SW480 (cell line): ENCODE measurements around the gene PLSCR2.
"Not testable (repeated sequence)": the region's sequence is repeated elsewhere in the genome, so short reads cannot be mapped to it uniquely, and the experiment has no call there.

Experiments
- DNase-seq: peaks from one replicate; pipeline ENCODE4 v3.0.0-alpha.2; 2016; ENCODE audit warnings: low spot score

The PLSCR2 gene, protein sequence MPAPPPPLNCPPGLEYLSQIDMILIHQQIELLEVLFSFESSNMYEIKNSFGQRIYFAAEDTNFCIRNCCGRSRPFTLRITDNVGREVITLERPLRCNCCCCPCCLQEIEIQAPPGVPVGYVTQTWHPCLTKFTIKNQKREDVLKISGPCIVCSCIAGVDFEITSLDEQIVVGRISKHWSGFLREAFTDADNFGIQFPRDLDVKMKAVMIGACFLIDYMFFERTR

DNA sequence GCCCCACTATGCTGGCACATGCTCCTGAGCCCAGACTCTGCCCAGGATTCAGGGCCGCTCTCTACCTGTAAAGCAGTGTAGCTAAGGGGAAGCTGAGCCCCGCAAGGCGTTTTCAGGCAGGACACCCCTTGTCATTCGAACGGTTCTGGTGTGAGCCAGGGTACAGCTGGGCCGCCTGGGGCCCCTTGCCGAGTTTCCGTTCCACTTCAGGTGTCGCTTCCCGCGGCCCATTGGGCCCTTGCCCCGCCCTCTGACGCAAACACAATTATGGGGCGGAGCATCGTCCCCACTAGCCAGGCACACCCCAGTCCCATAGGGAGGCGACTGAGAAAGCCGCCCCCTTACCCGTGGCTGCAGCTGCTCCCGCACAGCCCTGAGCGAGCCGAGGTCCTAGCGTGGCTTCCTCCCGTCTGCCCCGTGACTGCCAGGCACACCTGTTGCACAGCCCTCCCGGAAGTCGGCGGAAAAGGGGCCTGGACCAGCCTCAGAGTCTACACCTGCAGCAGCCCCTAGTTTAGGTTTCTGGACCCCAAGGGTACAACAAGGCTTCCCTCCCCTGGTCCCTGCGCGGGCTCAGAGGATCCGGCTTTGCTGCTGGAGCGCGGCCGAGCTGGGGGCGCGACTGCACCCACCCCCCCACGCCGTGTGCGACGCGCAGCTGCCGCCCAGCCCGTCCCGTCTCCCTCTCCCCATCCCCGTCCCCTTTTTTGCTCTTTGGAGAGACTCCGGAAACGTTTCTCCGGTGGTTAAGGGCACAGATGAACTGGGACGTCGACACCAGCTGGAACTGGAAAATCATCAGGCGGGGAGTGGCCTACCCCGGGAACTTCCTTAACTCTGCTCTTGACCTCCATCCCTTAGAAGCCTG is at the start of gene PLSCR2:
Gene PLSCR2 (minus strand): TSS at position 412 of the 868 bp plus-strand sequence. CDS start 9,657 bp downstream, outside the sequence.
- no peak for DNase-seq

DNA sequence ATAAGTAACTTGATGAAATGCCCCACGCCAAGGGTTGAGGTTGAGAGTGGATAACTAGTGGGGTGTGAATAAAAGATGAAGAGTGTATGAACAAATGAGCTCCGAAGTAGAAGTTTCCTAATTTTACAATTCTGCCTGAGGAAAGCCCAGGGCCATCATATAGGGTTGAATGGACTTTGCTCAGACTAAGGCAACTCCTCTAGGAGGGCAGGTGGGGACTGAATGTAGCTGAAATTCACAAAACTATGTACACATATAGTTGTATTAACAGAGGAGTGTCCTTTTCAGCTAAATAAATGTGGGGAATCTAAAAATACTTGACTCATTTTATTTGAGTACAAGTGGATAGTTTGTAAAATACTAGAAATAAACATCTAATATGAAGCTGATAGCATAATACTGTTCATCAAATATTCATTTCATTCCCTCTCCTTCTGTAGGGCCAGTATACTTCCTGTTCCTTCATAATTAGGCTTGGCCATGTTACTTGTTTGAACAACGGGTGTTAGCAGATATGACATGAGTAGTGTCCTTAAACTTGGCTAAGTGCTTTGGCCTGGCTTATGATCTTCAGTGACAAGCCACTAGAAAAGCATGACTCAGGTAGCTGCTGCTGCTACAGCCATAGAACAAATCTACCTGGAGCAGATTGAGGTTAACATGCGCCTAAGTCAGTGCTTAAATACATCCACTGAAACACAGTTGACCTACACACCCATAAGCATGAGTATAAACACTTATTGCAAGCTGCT is 48.5 kb upstream of the PLSCR2 start:
- no peak for DNase-seq

DNA sequence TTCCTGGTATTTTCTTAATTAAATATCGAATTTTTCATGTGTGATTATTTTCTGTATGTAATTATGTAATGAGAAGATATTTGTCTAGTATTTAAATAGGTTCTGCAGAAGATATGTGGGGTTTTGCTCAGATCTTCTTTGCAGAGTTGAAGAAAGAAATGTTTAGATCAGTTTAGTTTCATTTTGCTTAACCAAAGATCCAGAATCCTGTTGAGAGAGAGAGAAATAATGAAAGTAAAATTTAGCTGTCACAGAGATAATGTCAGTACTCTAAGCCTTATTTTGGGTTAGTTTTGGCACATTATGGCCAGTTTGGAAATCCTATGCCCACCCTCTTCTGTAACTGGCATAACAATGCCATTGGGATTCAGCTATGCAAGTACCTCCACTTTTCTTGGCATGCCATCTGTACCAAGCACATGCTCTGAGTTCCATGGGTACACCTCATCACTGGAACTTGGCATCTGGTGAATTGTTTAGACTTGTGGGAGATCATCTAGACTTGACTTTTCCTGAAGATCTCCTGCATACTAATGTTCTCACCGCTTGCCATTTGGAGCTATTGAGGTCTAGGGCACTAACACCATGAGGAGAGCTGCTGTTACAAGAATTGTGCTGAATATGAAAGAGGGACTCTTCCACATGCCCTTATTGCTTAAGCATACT is 44.2 kb upstream of the PLSCR2 start:
- no peak for DNase-seq

DNA sequence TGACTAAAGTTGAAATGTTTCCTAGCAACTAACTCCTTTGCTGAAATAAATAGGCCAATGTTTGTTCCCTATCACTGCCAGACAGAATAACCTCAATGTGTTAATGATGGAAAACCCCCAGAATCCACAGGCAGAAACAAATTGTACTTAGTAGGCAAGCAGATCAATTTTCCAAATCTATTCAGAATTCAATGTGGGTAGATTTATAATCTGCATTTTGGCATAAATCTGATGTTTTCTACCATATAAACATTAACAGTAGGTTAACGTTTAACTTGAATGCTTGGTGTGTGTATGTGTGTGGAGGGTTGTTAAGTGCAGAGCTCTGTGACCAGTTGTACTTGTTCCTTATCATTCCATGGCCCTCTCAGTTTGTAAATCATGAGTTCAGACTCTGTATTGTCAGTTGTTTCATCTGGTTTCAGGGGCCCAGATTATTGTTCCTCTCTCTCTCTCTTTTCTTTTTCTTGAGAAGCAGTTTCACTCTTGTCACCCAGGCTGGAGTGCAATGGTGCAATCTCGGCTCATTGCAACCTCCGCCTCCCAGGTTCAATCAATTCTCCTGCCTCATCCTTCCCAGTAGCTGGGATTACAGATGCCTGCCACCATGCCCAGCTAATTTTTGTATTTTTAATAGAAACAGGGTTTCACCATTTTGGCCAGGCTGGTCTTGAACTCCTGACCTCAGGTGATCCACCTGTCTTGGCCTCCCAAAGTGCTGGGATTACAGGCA is 42.2 kb upstream of the PLSCR2 start:
- no peak for DNase-seq

DNA sequence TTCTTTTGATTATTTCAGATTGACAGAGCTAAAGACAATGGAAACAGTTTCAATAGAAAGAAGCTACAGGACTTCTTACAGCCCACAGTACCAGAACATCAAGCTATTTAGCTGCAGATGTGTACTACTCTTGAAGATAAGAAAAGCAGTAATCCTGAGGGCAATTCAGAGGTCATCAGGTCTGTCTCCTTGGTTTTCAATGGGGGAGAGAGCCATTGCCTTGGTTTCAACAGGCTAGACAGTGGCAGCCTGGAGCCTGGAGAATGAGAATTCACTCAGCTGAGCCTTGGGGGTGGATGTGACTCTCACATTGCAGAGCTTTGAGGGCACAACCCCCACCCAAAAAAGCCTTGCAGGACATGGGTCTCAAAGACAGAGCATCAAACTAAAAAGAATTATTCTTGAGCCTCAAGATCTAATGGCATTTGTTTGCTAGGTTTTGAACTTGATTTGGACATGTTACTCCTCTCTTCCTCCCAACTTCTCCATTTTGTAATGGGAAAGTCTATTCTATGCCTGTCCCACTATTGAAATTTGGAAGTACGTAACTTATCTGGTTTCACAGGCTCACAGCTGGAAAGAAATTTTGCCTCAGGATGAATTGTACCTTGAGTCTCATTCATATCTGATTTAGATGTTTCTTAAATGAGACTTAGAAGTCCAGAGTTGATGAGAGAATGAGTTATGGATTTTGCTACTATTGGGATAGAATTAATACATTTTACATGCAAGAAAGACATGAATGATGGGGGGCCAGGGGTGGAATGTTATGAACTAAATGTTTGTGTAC is 38.2 kb upstream of the PLSCR2 start:
- no peak for DNase-seq

DNA sequence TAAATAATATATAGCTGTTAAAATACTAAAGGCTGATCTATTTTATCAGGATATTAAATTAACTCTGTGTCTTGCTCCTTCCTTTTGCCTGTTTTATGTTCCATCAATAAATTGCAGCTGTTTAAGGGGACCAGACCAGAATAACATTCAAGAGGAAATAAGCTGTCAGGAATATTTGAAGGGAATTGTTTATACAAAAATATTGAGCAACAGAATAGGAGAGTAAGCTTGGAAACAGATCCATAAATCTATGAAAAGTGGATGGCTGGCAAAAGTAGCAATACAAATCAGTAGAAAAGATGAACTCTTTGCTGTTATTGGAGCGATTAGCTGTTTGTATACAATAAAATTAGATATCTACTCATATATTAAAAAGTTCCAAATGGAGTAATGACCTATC is 36.2 kb upstream of the PLSCR2 start:
- no peak for DNase-seq

DNA sequence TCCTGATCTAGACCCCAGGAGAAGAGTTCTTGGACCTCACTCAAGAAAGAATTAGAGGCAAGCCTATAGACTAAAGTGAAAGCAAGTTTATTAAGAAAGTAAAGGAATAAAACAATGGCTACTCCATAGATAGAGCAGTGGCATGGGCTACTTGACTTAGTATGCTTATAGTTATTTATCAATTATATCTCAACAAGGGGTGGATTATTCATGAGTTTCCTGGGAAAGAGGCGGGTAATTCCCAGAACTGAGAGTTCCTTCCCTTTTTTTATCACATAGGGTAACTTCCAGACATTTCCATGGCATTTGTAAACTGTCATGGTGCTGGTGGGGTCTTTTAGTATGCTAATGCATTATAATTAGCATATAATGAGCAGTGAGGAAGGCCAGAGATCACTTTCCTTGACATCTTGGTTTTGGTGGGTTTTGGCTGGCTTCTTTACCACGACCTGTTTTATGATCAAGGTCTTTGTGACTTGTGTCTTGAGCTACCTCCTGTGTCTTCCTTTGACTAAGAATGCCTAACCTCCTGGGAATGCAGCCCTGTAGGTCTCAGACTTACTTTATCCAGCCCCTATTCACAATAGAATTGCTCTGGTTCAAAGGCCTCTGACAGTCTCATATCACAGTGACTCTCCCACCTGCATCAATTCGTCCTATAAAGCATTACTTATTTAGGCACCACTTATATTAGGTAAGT is 35.3 kb upstream of the PLSCR2 start:
- DNase-seq: no peak

DNA sequence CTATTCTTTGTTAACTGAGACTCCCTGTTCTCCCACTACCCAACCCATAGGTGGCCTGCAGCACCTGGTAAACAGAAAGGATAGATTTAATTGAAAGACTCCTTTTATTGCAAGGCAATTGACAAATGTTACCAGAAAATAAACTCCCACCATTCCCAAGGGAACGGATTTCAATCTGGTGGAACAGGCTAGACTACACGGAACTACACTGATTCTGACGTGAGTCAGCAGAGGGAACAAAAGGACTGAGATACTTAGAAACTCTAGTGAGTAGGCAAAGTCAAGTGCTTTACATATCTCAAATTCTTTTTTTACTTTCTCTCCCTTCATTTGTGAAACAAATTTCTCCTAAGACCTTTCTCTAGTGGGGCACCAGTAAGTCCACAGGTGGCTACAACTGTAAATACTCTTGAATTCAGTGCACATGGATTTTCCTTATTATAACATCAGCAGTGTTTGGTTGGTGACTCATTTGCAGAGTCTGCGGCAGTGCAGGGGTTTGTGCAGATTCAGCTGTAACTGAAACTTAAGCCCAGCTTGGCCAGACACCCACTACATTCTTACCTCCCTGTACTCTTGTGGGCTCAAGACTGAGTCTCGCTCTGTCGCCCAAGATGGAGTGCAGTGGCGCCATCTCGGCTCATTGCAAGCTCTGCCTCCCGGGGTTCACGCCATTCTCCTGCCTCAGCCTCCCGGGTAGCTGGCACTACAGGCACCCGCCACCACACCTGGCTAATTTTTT is 34.3 kb upstream of the PLSCR2 start:
- no peak for DNase-seq

DNA sequence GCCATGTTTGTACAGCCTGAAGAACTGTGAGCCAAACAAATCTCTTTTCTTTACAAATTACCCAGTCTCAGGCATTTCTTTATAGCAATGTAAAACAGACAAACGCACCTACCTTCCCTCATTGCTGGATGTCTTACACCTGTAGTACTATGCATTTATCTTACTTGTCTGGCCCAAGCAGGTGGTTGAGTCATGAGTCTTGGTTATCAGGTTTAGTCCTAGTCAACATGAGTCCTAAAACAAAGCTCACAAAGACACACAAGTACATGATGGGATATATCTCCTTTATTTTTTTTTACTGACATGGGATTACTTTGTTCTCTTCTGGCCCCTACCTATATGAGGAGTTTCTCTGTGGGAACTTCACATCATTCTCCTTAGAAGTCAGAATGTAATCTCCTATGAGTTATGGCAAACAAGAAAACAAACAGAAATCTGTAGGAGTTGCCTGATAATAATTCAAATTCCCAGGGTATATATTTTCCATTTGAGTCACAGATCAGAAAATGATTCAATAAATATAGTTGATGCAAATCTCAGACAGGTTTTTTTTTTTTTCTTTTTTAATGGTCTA is 33.6 kb upstream of the PLSCR2 start:
- no peak for DNase-seq

DNA sequence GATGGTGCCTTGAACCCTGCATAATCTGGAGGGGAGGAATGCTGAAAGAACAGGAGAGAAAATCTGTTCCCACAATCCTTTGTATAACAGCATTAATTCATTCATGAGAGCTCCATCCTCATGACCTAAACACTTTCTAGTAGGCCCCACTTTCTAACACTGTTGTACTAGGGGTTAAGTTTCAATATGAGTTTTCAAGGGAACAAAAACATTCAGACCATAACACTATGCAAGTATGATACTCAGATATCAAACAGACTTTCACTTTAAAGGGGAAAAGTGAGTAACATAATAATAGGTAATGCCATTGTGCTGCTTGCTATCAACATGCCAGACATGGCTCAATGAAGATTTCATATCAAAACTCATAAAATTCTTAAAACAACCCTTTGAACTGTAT is 32.4 kb upstream of the PLSCR2 start:
- no peak for DNase-seq

DNA sequence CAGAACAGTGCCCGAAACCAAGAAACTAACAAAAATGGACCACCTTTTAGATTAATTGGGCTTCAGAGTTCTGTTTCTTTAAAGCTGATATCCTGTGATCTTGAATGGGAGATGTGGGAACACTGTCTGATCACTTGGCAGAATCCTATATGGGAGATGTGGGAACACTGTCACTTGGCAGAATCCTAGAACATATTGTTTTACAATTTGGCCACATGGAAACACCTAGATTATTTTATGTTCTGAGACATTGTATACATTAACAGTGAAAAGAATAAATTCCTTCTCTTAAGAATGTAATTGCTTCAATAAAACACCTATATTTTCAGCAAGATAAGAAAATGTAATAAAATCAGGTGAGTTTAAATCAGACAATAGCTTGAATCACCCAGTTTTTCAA is 30.3 kb upstream of the PLSCR2 start:
- no peak for DNase-seq

DNA sequence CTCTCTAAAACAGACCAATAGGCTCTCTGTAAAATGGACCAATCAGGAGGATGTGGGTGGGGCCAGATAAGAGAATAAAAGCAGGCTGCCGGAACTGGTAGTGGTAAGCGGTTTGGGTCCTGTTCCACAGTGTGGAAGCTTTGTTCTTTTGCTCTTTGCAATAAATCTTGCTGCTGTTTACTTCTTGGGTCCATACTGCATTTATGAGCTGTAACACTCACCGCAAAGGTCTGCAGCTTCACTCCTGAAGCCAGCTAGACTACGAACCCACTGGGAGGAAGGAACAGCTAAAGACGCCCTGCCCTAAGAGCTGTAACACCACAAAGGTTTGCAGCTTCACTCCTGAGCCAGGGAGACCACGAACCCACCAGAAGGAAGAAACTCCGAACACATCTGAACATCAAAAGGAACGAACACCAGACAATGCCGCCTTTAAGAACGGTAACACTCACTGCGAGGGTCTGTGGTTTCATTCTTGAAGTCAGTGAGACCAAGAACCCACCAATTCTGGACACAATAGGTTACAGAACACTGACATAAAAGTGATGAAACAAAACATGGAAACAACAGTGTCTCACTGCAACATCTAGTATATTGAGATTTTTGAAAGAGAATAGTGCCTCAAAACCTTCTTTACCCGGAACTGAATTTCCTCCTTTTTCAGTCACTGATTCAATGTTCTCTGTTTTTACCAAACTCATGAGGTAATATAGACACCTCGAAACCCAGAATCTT is 28.8 kb upstream of the PLSCR2 start:
- no peak for DNase-seq

DNA sequence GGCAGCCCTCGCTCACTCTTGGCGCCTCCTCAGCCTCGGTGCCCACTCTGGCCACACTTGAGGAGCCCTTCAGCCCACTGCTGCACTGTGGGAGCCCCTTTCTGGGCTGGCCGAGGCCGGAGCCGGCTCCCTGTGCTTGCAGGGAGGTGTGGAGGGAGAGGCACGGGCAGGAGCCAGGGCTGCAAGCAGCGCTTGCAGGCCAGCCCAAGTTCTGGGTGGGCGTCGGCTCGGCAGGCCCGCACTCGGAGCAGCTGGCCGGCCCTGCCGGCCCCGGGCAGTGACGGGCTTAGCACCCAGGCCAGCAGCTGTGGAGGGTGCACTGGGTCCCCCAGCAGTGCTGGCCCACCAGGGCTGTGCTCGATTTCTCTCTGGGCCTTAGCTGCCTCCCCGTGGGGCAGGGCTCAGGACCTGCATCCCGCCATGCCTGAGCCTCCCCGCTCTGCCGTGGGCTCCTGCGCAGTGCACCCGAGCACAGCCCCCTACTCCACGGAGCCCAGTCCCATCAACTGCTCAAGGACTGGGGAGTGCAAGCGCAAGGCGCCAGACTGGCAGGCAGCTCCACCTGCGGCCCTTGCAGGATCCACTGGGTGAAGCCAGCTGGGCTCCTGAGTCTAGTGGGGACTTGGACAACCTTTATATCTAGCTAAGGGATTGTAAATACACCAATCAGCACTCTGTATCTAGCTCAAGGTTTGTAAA is 27.9 kb upstream of the PLSCR2 start:
- not testable (repeated sequence) for DNase-seq

DNA sequence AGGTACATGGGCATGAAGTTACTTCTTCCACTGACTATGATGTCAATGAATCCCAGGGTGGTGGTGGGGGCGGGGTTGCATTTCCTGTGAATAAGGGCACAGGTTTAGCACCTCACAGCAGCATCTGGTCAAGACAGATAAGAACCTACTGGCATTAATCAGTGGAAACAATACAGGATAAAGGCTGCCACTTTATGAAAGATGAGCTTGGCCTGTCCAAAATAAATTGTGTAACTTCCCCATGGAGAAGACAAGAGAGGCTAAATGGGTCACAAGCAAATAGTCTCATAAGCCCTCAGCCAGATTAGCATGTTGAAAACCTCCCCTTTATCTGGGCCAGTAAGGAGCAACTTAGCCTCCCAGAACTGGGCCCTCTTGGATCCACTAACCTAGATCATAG is 27.4 kb upstream of the PLSCR2 start:
- no peak for DNase-seq

DNA sequence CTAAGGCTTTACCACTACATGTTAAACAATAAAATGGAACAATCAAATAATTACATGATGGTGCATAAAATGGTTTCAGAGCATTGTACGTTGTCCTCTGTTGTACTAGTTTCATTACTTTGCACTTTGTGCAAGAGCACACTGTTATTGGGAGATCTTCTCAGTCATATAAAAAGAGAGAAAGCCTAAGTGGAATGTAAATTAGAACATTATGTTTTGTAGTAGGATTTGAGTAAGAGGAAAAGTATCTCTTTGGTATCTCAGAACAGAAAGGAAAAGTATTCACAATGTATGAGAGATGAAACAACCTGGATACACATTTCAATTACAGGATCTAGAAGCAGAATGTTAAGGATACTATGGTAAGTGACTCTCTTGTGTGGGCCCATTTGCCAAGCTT is 26.9 kb upstream of the PLSCR2 start:
- no peak for DNase-seq

DNA sequence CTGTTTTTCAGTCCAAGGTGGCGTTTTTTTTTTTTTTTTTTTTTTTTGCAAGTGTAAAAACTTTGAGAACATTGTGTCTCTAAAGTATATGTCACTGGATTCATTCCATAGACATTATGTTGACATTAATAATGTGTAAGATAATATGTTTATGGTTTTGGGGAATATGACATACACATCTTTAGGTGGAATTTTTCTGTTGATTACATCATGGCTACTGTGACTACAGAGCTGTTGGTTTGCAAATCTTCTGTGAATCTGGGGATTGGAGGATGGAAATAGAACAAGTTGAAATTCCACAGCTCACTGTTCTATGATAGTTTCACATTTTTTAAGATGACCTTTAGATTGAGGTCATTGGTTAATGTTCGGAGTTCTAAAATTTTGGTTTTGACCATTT is 24.4 kb upstream of the PLSCR2 start:
- no peak for DNase-seq

DNA sequence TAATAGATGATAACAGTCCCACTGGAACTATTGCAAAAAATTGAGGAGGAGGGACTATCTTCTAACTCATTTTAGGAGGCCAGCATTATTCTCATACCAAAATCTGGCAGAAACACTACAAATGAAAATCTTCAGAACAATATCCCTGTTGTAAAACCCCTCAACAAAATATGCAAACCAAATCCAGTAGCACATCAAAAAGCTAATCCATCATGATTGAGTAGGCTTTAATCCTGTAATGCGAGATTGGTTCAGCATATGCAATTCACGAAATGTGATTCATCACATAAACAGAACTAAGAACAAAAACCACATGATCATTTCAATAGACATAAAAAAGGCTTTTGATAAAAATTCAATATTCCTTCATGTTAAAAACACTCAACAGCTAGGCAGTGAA is 23.9 kb upstream of the PLSCR2 start:
- DNase-seq: no peak

DNA sequence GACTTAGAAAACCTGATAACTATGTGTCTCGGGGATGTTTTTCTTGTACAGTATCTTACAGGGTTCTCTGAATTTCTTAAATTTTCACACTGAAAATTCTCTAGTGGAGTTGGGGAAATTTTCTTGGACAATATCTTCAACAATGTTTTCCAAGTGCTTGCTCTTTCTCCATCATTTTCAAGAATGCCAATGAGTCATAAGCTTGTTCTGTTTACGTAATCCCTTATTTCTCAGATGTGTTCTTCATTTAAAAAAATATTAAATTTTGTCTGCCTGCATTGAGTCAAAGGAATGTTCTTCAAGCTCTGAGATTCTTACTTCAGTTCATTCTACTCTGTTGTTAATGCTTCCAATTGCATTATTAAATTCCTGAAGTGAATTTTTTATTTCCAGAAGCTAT is 21.9 kb upstream of the PLSCR2 start:
- no peak for DNase-seq
